Measurements from ENCODE around the gene SPATA31A5.
"Not testable (repeated sequence)": the region's sequence is repeated elsewhere in the genome, so short reads cannot be mapped to it uniquely, and the experiment has no call there.

Gene SPATA31A5

GRCh38 chr9:60914107-60914506, at the start of gene SPATA31A5:
Gene SPATA31A5, plus strand, starts transcription at chr9:60914407. Its CDS starts 29 bp downstream, at chr9:60914436.
- not testable (repeated sequence) for H3K27ac Mint-ChIP-seq; H3K4me3 Mint-ChIP-seq; H3K27me3 Mint-ChIP-seq (ENCODE audit: low read depth); DNase-seq (ENCODE audit: low spot score); H3K4me1 Mint-ChIP-seq (ENCODE audit: low read depth); H3K9me3 Mint-ChIP-seq; H3K36me3 Mint-ChIP-seq (ENCODE audit: low read depth)

DNA sequence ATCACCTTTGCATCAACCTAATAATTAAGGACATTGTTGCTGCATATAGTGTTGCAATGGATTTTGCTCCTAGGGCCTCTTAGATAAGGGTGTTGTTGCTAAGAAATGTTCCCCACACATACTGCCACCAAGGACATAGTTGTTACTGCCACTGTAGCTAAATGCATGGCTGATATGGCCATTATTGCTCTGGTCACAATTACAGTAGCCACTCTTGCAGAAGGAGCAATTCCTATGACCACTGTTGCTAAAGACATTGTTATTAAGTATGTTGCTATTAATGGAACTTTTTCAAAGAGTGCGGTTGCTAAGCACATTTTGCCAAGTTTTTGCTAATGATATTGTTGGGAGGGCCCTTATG, 48.8 kb downstream of the SPATA31A5 start:
- H3K27me3 Mint-ChIP-seq (ENCODE audit: low read depth); H3K4me3 Mint-ChIP-seq; H3K9me3 Mint-ChIP-seq; H3K36me3 Mint-ChIP-seq (ENCODE audit: low read depth); H3K27ac Mint-ChIP-seq; H3K4me1 Mint-ChIP-seq (ENCODE audit: low read depth); DNase-seq (ENCODE audit: low spot score): not testable (repeated sequence)

GRCh38 chr9:60966382-60966781, 52.2 kb downstream of the SPATA31A5 start:
- not testable (repeated sequence) for H3K9me3 Mint-ChIP-seq; H3K36me3 Mint-ChIP-seq (ENCODE audit: low read depth); H3K4me1 Mint-ChIP-seq (ENCODE audit: low read depth); DNase-seq (ENCODE audit: low spot score); H3K27me3 Mint-ChIP-seq (ENCODE audit: low read depth); H3K4me3 Mint-ChIP-seq; H3K27ac Mint-ChIP-seq
